ENCODE results near the gene RTEL1. TPM values are rescaled to one million over a fixed set of nuclear protein-coding genes. Genes with fewer than 3 reads are reported as not detected.
"Not testable (repeated sequence)": the region's sequence is repeated elsewhere in the genome, so short reads cannot be mapped to it uniquely, and the experiment has no call there.

RTEL1 gene
- total RNA-seq, 4 donors from 2014 or later = 7.1 to 43.7 (median 18.7) TPM

- H3K9me3 ChIP-seq = no peaks in the 10 kb centered on the region
- no peak overlapping the region for H3K4me3 ChIP-seq
- no peak for ATAC-seq
- no peaks in the 10 kb centered on the region for H3K36me3 ChIP-seq
- H3K27me3 ChIP-seq = no peaks in the 10 kb centered on the region
- H3K4me1 ChIP-seq = no peaks in the 10 kb centered on the region
- H3K27ac ChIP-seq = no peak overlapping the region
- 67 to 75% methylated on average over 3 to 11 of the region's 15 CpGs for WGBS, 2 donors (ENCODE audit: low coverage in 1 of 2)
- TF ChIP-seq CTCF (IDR thresholded peaks at IDR 0.05) (no peak), POLR2AphosphoS5 (IDR thresholded peaks at IDR 0.05) (no peak), EP300 (IDR thresholded peaks at IDR 0.05) (no peak), POLR2A (IDR thresholded peaks at IDR 0.05) (no peak)
These were observed 22.5 kb upstream of the RTEL1 start for GRCh38 chr20:63635431-63636141.

- H3K27ac ChIP-seq = no peak overlapping the region
- H3K9me3 ChIP-seq = no peaks in the 10 kb centered on the region
- no peak overlapping the region for H3K4me3 ChIP-seq
- 70 to 80% methylated on average over 7 to 8 of the region's 19 CpGs for WGBS, 2 donors (ENCODE audit: low coverage in 1 of 2)
- no peak for ATAC-seq
- no peaks in the 10 kb centered on the region for H3K27me3 ChIP-seq
- peaks cover 0 to 5% (median 3%) of the 10 kb centered on the region in 3 donors for H3K4me1 ChIP-seq
- no peaks in the 10 kb centered on the region for H3K36me3 ChIP-seq
- TF ChIP-seq POLR2A (IDR thresholded peaks at IDR 0.05) = no peak
- no peak for TF ChIP-seq CTCF (IDR thresholded peaks at IDR 0.05)
- no peak for TF ChIP-seq POLR2AphosphoS5 (IDR thresholded peaks at IDR 0.05)
- no peak for TF ChIP-seq EP300 (IDR thresholded peaks at IDR 0.05)
These were observed 21.1 kb upstream of the RTEL1 start for GRCh38 chr20:63636752-63637628.

- Histone ChIP-seq H3K4me1 (peaks cover 0 to 15% (median 3%) of the 10 kb centered on the region in 3 donors), H3K27me3 (no peaks in the 10 kb centered on the region), H3K4me3 (peak overlapping the region in 1 of 2 donors; percentile 59), H3K27ac (peak overlapping the region in 3 of 4 donors; percentile 55 to 68 (median 60)), H3K9me3 (no peaks in the 10 kb centered on the region), H3K36me3 (no peaks in the 10 kb centered on the region)
- no peak for ATAC-seq
- TF ChIP-seq CTCF (IDR thresholded peaks at IDR 0.05) (no peak), EP300 (IDR thresholded peaks at IDR 0.05) (no peak), POLR2A (IDR thresholded peaks at IDR 0.05) (no peak), POLR2AphosphoS5 (IDR thresholded peaks at IDR 0.05) (no peak)
- 20 to 47% methylated on average over 1 to 4 of the region's 15 CpGs for WGBS, 2 donors (ENCODE audit: low coverage in 1 of 2)
These were observed 18.8 kb upstream of the RTEL1 start for GRCh38 chr20:63639093-63639975.

GRCh38 chr20:63640086-63640485, 18.0 kb upstream of the RTEL1 start:
- ATAC-seq = no peak
- H3K4me1 ChIP-seq = peaks cover 0 to 15% (median 3%) of the 10 kb centered on the region in 3 donors
- H3K4me3 ChIP-seq = peak overlapping the region in 1 of 2 donors; percentile 59
- no peaks in the 10 kb centered on the region for H3K36me3 ChIP-seq
- H3K9me3 ChIP-seq = no peaks in the 10 kb centered on the region
- no CpG with 5 or more reads among the region's 8 CpGs for WGBS, 2 donors (ENCODE audit: low coverage in 1 of 2)
- H3K27me3 ChIP-seq = no peaks in the 10 kb centered on the region
- peak overlapping the region in 3 of 4 donors; percentile 43 to 60 (median 52) for H3K27ac ChIP-seq
- TF ChIP-seq EP300 (IDR thresholded peaks at IDR 0.05) = no peak

GRCh38 chr20:63640686-63641085, 17.4 kb upstream of the RTEL1 start:
- not testable (repeated sequence) for H3K27me3 ChIP-seq, H3K9me3 ChIP-seq, ATAC-seq, H3K36me3 ChIP-seq
- peak overlapping the region in 3 of 4 donors; percentile 10 to 52 (median 43) for H3K27ac ChIP-seq
- peak overlapping the region in 1 of 2 donors; percentile 59 for H3K4me3 ChIP-seq
- WGBS, 2 donors (ENCODE audit: low coverage in 1 of 2) = no CpG with 5 or more reads among the region's 17 CpGs
- peaks cover 0 to 15% (median 3%) of the 10 kb centered on the region in 3 donors for H3K4me1 ChIP-seq

All from gastroesophageal sphincter (tissue), 4 donors.